SK-N-SH treated with all-trans-retinoic acid at 6 μM for 48 hours (cell line): ENCODE data around the gene RAB14.
"Not testable (repeated sequence)": the region's sequence is repeated elsewhere in the genome, so short reads cannot be mapped to it uniquely, and the experiment has no call there.

ENCODE experiments used
- ATAC-seq: fragments of 200-7000 bp; cut with Tn5 transposase; 3 replicates; pipeline ENCODE4 v1.9.1; 2020; ENCODE audit warnings: mild to moderate bottlenecking, moderate library complexity
- ARNTL ChIP-seq: fragments of 450-650 bp; formaldehyde crosslinking; IDR thresholded peaks from 2 replicates; pipeline ENCODE4 v1.5.0; 2020; ENCODE audit warnings: low read depth, mild to moderate bottlenecking, moderate library complexity, borderline replicate concordance
- CREB5 ChIP-seq: fragments of 250-450 bp; sonication (Bioruptor Pico); IDR thresholded peaks from 2 replicates; pipeline ENCODE4 v1.5.1; 2020; ENCODE audit warnings: low read depth, mild to moderate bottlenecking, moderate library complexity
- CSDC2 ChIP-seq: fragments of 250-450 bp; sonication (Bioruptor Pico); IDR thresholded peaks from 2 replicates; pipeline ENCODE4 v1.5.0; 2020; ENCODE audit warnings: mild to moderate bottlenecking, moderate library complexity
- ESRRG ChIP-seq: fragments of 250-450 bp; sonication (Bioruptor Pico); IDR thresholded peaks from 2 replicates; pipeline ENCODE4 v1.6.1; 2021; ENCODE audit warnings: mild to moderate bottlenecking
- GLIS3 ChIP-seq: fragments of 250-450 bp; sonication (Bioruptor Pico); IDR thresholded peaks from 2 replicates; pipeline ENCODE4 v1.5.0; 2020; ENCODE audit warnings: mild to moderate bottlenecking, moderate library complexity
- ISL1 ChIP-seq: fragments of 250-450 bp; sonication (Bioruptor Pico); IDR thresholded peaks from 2 replicates; pipeline ENCODE4 v2.1.2; 2022; ENCODE audit warnings: mild to moderate bottlenecking, moderate library complexity
- OSR1 ChIP-seq: fragments of 250-450 bp; sonication (Bioruptor Pico); IDR thresholded peaks from 2 replicates; pipeline ENCODE4 v1.8.0; 2022; ENCODE audit warnings: moderate library complexity, mild to moderate bottlenecking, inconsistent platforms
- PPARA ChIP-seq: fragments of 250-450 bp; sonication (Bioruptor Pico); IDR thresholded peaks from 2 replicates; pipeline ENCODE4 v1.5.0; 2020; ENCODE audit warnings: mild to moderate bottlenecking, borderline replicate concordance
- RARB ChIP-seq: fragments of 250-450 bp; sonication (Bioruptor Pico); IDR thresholded peaks from 2 replicates; pipeline ENCODE4 v1.8.0; 2021; ENCODE audit warnings: mild to moderate bottlenecking, moderate library complexity
- SNAI2 ChIP-seq: fragments of 250-450 bp; sonication (Bioruptor Pico); IDR thresholded peaks from 2 replicates; pipeline ENCODE4 v1.5.0; 2020; ENCODE audit warnings: mild to moderate bottlenecking, moderate library complexity
- TCF4 ChIP-seq: fragments of 250-450 bp; sonication (Bioruptor Pico); IDR thresholded peaks from 2 replicates; pipeline ENCODE4 v1.8.0; 2021; ENCODE audit warnings: mild to moderate bottlenecking, moderate library complexity, borderline replicate concordance
- TOX ChIP-seq: fragments of 250-450 bp; sonication (Bioruptor Pico); IDR thresholded peaks from 2 replicates; pipeline ENCODE4 v1.8.0; 2021; ENCODE audit warnings: mild to moderate bottlenecking, moderate library complexity, borderline replicate concordance
- TSHZ2 ChIP-seq: fragments of 250-450 bp; sonication (Bioruptor Pico); IDR thresholded peaks from 2 replicates; pipeline ENCODE4 v1.5.0; 2020; ENCODE audit warnings: mild to moderate bottlenecking, moderate library complexity
- ZC3H10 ChIP-seq: fragments of 250-450 bp; sonication (Bioruptor Pico); IDR thresholded peaks from 2 replicates; pipeline ENCODE4 v1.5.1; 2021; ENCODE audit warnings: mild to moderate bottlenecking, moderate library complexity
- ZFP30 ChIP-seq: fragments of 450-650 bp; formaldehyde crosslinking; IDR thresholded peaks from 2 replicates; pipeline ENCODE4 v1.5.0; 2022; ENCODE audit warnings: mild to moderate bottlenecking, moderate library complexity
- ZNF565 ChIP-seq: fragments of 450-650 bp; formaldehyde crosslinking; conservative IDR thresholded peaks from 2 replicates; pipeline ENCODE4 v1.5.0; 2020; ENCODE audit warnings: low read depth, mild to moderate bottlenecking, moderate library complexity
- ZNF70 ChIP-seq: fragments of 450-650 bp; formaldehyde crosslinking; IDR thresholded peaks from 2 replicates; pipeline ENCODE4 v1.5.0; 2020; ENCODE audit warnings: mild to moderate bottlenecking, moderate library complexity
- ZNF8 ChIP-seq: fragments of 450-650 bp; formaldehyde crosslinking; IDR thresholded peaks from 2 replicates; pipeline ENCODE4 v1.5.0; 2020; ENCODE audit warnings: mild to moderate bottlenecking, moderate library complexity
- TF ChIP-seq, protein P1 (sequence below): fragments of 250-450 bp; sonication (Bioruptor Pico); IDR thresholded peaks from 2 replicates; pipeline ENCODE4 v1.8.0; 2021; ENCODE audit warnings: low read depth, mild to moderate bottlenecking, moderate library complexity, borderline replicate concordance
- TF ChIP-seq, protein P2 (sequence below): fragments of 250-450 bp; sonication (Bioruptor Pico); IDR thresholded peaks from 2 replicates; pipeline ENCODE4 v1.8.0; 2020; ENCODE audit warnings: mild to moderate bottlenecking, moderate library complexity, borderline replicate concordance

RAB14 gene

GRCh38 chr9:121138973-121139372, 62.7 kb downstream of the RAB14 start:
- TF ChIP-seq ISL1 (peak; percentile 72), OSR1 (CRISPR knock-in tag) (no peak), SNAI2 (CRISPR knock-in tag) (peak; percentile 75; the same call in 1 of the 2 replicates)
- ATAC-seq: no peak

DNA sequence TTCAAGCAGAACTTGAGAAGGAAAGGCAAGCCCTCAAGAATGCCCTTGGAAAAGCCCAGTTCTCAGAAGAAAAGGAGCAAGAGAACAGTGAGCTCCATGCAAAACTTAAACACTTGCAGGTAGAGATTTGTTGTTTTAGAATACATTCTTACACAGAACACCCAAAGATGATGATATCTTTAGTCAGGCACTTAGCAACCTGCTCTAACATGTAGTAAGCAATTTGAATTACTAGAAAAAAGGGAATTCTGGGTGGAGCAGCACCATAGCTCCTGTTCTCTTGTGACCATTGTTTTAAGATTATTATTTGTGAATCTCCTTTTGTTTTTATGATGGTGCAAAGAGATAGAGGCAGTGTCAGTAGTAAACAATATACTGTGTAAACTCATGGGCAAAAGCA, 63.1 kb downstream of the RAB14 start:
- no peak for ATAC-seq
- no peak for TF ChIP-seq GLIS3 (CRISPR knock-in tag)
- TF ChIP-seq ZFP30 (CRISPR knock-in tag): no peak
- TF ChIP-seq TOX: no peak
- TF ChIP-seq ZC3H10 (CRISPR knock-in tag): no peak

- TF ChIP-seq ZNF8: no peak
- no peak for TF ChIP-seq ARNTL
- no peak for TF ChIP-seq GLIS3 (CRISPR knock-in tag)
- TF ChIP-seq ZNF565 (CRISPR knock-in tag): no peak
- TF ChIP-seq PPARA (CRISPR knock-in tag): no peak
- TF ChIP-seq, protein P1, sequence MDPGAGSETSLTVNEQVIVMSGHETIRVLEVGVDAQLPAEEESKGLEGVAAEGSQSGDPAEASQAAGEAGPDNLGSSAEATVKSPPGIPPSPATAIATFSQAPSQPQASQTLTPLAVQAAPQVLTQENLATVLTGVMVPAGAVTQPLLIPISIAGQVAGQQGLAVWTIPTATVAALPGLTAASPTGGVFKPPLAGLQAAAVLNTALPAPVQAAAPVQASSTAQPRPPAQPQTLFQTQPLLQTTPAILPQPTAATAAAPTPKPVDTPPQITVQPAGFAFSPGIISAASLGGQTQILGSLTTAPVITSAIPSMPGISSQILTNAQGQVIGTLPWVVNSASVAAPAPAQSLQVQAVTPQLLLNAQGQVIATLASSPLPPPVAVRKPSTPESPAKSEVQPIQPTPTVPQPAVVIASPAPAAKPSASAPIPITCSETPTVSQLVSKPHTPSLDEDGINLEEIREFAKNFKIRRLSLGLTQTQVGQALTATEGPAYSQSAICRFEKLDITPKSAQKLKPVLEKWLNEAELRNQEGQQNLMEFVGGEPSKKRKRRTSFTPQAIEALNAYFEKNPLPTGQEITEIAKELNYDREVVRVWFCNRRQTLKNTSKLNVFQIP (CRISPR knock-in tag): no peak
- no peak for TF ChIP-seq TCF4 (CRISPR knock-in tag)
- no peak for TF ChIP-seq RARB
- no peak for TF ChIP-seq ESRRG (CRISPR knock-in tag)
- no peak for TF ChIP-seq CREB5 (CRISPR knock-in tag)
- no peak for TF ChIP-seq CSDC2
- TF ChIP-seq, all 23 proteins: peak for 0
- no peak for ATAC-seq
These were observed 66.0 kb downstream of the RAB14 start for GRCh38 chr9:121135642-121136041.

- ATAC-seq: no peak
- TF ChIP-seq ZFP30 (CRISPR knock-in tag): no peak
- no peak for TF ChIP-seq ZC3H10 (CRISPR knock-in tag)
- no peak for TF ChIP-seq TSHZ2 (CRISPR knock-in tag)
- no peak for TF ChIP-seq ARNTL
- TF ChIP-seq, protein P2, sequence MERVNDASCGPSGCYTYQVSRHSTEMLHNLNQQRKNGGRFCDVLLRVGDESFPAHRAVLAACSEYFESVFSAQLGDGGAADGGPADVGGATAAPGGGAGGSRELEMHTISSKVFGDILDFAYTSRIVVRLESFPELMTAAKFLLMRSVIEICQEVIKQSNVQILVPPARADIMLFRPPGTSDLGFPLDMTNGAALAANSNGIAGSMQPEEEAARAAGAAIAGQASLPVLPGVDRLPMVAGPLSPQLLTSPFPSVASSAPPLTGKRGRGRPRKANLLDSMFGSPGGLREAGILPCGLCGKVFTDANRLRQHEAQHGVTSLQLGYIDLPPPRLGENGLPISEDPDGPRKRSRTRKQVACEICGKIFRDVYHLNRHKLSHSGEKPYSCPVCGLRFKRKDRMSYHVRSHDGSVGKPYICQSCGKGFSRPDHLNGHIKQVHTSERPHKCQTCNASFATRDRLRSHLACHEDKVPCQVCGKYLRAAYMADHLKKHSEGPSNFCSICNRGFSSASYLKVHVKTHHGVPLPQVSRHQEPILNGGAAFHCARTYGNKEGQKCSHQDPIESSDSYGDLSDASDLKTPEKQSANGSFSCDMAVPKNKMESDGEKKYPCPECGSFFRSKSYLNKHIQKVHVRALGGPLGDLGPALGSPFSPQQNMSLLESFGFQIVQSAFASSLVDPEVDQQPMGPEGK (CRISPR knock-in tag): no peak
- no peak for TF ChIP-seq SNAI2 (CRISPR knock-in tag)
- TF ChIP-seq ZNF70 (CRISPR knock-in tag): no peak
- TF ChIP-seq TOX: no peak
These were observed 68.4 kb downstream of the RAB14 start for GRCh38 chr9:121133104-121133816.

DNA sequence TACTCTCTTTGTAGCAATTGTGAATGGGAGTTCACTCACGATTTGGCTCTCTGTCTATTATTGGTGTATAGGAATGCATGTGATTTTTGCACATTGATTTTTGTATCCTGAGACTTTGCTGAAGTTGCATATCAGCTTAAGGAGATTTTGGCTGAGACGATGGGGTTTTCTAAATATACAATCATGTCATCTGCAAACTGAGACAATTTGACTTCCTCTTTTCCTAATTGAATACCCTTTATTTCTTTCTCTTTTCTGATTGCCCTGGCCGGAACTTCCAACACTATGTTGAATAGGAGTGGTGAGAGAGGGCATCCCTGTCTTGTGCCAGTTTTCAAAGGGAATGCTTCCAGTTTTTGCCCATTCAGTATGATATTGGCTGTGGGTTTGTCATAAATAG, 72.3 kb downstream of the RAB14 start:
- ATAC-seq: not testable (repeated sequence)
